ENCODE results near the gene USP7. TPM values are rescaled to one million over a fixed set of nuclear protein-coding genes. Genes with fewer than 3 reads are reported as not detected.

USP7 gene
- polyA plus RNA-seq, 1 of the 3 experiments (the other 2 are of a cell fraction) = 8.6 TPM

DNA sequence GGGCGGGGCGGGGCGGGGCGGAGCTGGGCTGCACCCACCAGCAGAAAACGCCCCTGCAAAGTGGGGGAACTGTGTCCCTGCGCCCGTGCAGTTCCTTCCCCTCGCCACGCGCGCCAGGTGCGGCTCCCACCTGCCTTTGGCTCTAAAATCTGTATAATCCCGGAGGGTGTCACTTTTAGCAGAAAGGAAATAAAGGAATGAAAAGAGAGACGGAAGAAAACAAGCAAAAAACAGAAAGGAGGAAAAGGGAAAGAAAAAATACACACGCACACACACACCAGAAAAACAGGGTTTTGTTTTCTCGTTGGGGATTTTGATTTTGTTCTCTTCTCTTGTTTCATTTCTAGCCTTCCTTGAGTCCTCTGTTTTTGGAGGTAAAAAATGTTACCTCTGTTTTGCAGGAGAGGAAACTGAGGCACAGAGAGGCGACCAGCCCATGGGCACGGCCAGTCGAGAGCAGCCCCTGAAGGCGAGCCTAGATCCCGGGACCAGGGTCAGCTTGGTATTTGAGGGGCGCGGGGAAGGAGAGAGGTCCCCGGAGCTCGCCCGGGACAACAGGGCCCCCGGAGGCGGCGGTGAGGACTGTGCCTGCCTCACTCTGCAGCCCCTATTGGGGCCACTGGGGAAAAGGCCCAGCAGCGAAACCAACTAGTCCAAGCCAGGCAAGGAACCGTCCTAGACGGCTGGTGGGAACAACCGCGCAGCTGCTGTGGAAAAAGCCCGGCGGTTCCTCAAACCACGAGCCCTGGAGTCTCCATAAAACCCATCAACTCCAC lies 94.3 kb downstream of the USP7 start:
- H3K9ac ChIP-seq = peak overlapping the region; percentile 51; the same call in 1 of the 2 replicates
- peak overlapping the region; percentile 42 to 65 for H3K4me3 ChIP-seq (ENCODE audit: low read depth in 2 of 2, low read length in 1 of 2)
- ChIA-PET CTCF (interaction anchor here (0.8 to 4.8 kb wide), 16 partner anchors 10 to 301 kb away, joined by 3 to 50 read pairs (median 4); partner anchors contain the start of genes PMM2 and TMEM186), POLR2A (interaction anchor here (0.8 to 1.8 kb wide), 12 partner anchors 10 to 222 kb away, joined by 3 to 10 read pairs (median 4); partner anchors contain the start of genes HAPSTR1, PMM2 and TMEM186)
- H3K36me3 ChIP-seq (replicated peaks in 1 of 2; ENCODE audit: control insufficient read depth in 1 of 2, insufficient read depth in 2 of 2, low read length in 1 of 2) = no peaks in the 10 kb centered on the region
- TF ChIP-seq, protein P1, sequence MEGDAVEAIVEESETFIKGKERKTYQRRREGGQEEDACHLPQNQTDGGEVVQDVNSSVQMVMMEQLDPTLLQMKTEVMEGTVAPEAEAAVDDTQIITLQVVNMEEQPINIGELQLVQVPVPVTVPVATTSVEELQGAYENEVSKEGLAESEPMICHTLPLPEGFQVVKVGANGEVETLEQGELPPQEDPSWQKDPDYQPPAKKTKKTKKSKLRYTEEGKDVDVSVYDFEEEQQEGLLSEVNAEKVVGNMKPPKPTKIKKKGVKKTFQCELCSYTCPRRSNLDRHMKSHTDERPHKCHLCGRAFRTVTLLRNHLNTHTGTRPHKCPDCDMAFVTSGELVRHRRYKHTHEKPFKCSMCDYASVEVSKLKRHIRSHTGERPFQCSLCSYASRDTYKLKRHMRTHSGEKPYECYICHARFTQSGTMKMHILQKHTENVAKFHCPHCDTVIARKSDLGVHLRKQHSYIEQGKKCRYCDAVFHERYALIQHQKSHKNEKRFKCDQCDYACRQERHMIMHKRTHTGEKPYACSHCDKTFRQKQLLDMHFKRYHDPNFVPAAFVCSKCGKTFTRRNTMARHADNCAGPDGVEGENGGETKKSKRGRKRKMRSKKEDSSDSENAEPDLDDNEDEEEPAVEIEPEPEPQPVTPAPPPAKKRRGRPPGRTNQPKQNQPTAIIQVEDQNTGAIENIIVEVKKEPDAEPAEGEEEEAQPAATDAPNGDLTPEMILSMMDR (IDR thresholded peaks at IDR 0.05) = 0 out of 2 replicates have a peak, but pooled peaks have one; percentile 9
- TF ChIP-seq FOXJ3 (CRISPR knock-in tag; IDR thresholded peaks at IDR 0.05) = no peak
- no peaks in the 10 kb centered on the region for H3K9me2 ChIP-seq
- 38% methylated on average over 25 of the region's 37 CpGs for WGBS (ENCODE audit: low lambda C conversion rate)
- peaks cover 4% of the 10 kb centered on the region for H3F3A ChIP-seq (replicated peaks; ENCODE audit: insufficient read depth)
- H3K79me2 ChIP-seq (ENCODE audit: insufficient read depth) = peaks cover 38% of the 10 kb centered on the region
- peaks cover 21% of the 10 kb centered on the region for H4K20me1 ChIP-seq (ENCODE audit: insufficient read depth)
- H3K9me3 ChIP-seq = no peaks in the 10 kb centered on the region
- H3K27me3 ChIP-seq (ENCODE audit: insufficient read depth) = no peaks in the 10 kb centered on the region
- peak overlapping the region in 1 of 2 experiments; percentile 50; a peak in 2 of 4 replicates for H3K27ac ChIP-seq (ENCODE audit: low read depth in 2 of 2, low read length in 1 of 2)
- peak overlapping the region; percentile 60; the same call in 1 of the 2 replicates for H3K4me2 ChIP-seq
- peak; percentile 78 for DNase-seq
- peak overlapping the region; percentile 86; the same call in 1 of the 2 replicates for H2AFZ ChIP-seq (ENCODE audit: low read depth)
- peaks cover 23 to 26% of the 10 kb centered on the region in 2 experiments; a peak in 2 of 4 replicates for H3K4me1 ChIP-seq (ENCODE audit: control insufficient read depth in 1 of 2, insufficient read depth in 2 of 2, low read depth in 1 of 2, low read length in 1 of 2)

- Histone ChIP-seq H3K9ac (peak within 1 kb of the TSS; percentile 88), H3K4me2 (peak within 1 kb of the TSS; percentile 100), H2AFZ (ENCODE audit: low read depth) (peak within 1 kb of the TSS; percentile 86; the same call in 1 of the 2 replicates), H3K27me3 (ENCODE audit: insufficient read depth) (no peaks in the 10 kb centered on the region), H4K20me1 (ENCODE audit: insufficient read depth) (peaks cover 29% of the 10 kb centered on the region), H3F3A (replicated peaks; ENCODE audit: insufficient read depth) (peaks cover 4% of the 10 kb centered on the region), H3K4me3 (ENCODE audit: low read depth in 2 of 2, low read length in 1 of 2) (peak within 1 kb of the TSS; percentile 62 to 81), H3K4me1 (ENCODE audit: control insufficient read depth in 1 of 2, insufficient read depth in 2 of 2, low read depth in 1 of 2, low read length in 1 of 2) (peaks cover 26 to 31% of the 10 kb centered on the region in 2 experiments; a peak in 2 of 4 replicates), H3K79me2 (ENCODE audit: insufficient read depth) (peaks cover 46% of the 10 kb centered on the region), H3K27ac (ENCODE audit: low read depth in 2 of 2, low read length in 1 of 2) (peak within 1 kb of the TSS; percentile 77 to 83), H3K36me3 (replicated peaks in 1 of 2; ENCODE audit: control insufficient read depth in 1 of 2, insufficient read depth in 2 of 2, low read length in 1 of 2) (no peaks in the 10 kb centered on the region), H3K9me3 (no peaks in the 10 kb centered on the region), H3K9me2 (no peaks in the 10 kb centered on the region)
- WGBS (ENCODE audit: low lambda C conversion rate) = 1% methylated on average over 21 of the region's 83 CpGs
- ChIA-PET POLR2A (interaction anchor here (0.6 to 1.8 kb wide), 14 partner anchors 11 to 223 kb away, joined by 3 to 10 read pairs (median 4); partner anchors contain the start of genes HAPSTR1, PMM2 and TMEM186), CTCF (interaction anchor here (0.8 to 4.8 kb wide), 16 partner anchors 11 to 300 kb away, joined by 3 to 50 read pairs (median 4); partner anchors contain the start of genes PMM2 and TMEM186)
- DNase-seq = peak; percentile 99
- TF ChIP-seq JUND (IDR thresholded peaks at IDR 0.05) (no peak), FOXJ3 (CRISPR knock-in tag; IDR thresholded peaks at IDR 0.05) (no peak), TCF12 (IDR thresholded peaks at IDR 0.05) (peak; percentile 6; the same call in 1 of the 2 replicates), ELF1 (IDR thresholded peaks at IDR 0.05) (no peak), REST (IDR thresholded peaks at IDR 0.05; ENCODE audit: low read depth, low read length) (peak; percentile 53; the same call in 1 of the 2 replicates), RCOR1 (IDR thresholded peaks at IDR 0.05; ENCODE audit: low read length) (no peak), CHD2 (IDR thresholded peaks at IDR 0.05; ENCODE audit: low read length, partially characterized antibody) (no peak), TEAD4 (IDR thresholded peaks at IDR 0.05; ENCODE audit: borderline replicate concordance, insufficient read depth) (no peak), USF2 (IDR thresholded peaks at IDR 0.05; ENCODE audit: borderline replicate concordance, low read depth, low read length) (no peak), MXI1 (IDR thresholded peaks at IDR 0.05; ENCODE audit: low read depth, low read length) (peak; percentile 77), RXRA (IDR thresholded peaks at IDR 0.05; ENCODE audit: borderline replicate concordance, low read depth) (no peak), FOSL2 (IDR thresholded peaks at IDR 0.05; ENCODE audit: borderline replicate concordance, low read depth) (no peak), EP300 (IDR thresholded peaks at IDR 0.05; ENCODE audit: borderline replicate concordance in 1 of 2, low read depth in 1 of 2, low read length in 1 of 2) (peak in 1 of 2 experiments; percentile 35; a peak in 1 of 4 replicates)
- TF ChIP-seq, protein P2, sequence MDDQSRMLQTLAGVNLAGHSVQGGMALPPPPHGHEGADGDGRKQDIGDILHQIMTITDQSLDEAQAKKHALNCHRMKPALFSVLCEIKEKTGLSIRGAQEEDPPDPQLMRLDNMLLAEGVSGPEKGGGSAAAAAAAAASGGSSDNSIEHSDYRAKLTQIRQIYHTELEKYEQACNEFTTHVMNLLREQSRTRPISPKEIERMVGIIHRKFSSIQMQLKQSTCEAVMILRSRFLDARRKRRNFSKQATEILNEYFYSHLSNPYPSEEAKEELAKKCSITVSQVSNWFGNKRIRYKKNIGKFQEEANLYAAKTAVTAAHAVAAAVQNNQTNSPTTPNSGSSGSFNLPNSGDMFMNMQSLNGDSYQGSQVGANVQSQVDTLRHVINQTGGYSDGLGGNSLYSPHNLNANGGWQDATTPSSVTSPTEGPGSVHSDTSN (IDR thresholded peaks at IDR 0.05) = no peak
These were observed 95.1 kb downstream of the USP7 start, which contains the start of gene CARHSP1 for GRCh38 chr16:8868416-8869211. Gene CARHSP1 (minus strand): TSS chr16:8869006. CDS start chr16:8859328, 9,678 bp downstream.
